Hepatocyte (in vitro differentiated cells): Measurements from ENCODE around the gene PYHIN1. TPM values are rescaled to one million over a fixed set of nuclear protein-coding genes. Genes with fewer than 3 reads are reported as not detected.

Experiments
- DNase-seq: peaks from one replicate; pipeline ENCODE4 v3.0.0-alpha.2; 2016; ENCODE audit warnings: low spot score
- H2AFZ ChIP-seq: fragments of 200-600 bp; sonication (generic); 2 replicates; pipeline ENCODE4 v1.6.0; 2016; ENCODE audit warnings: antibody characterized with exemption, mild to moderate bottlenecking
- H3K27ac ChIP-seq: fragments of 200-600 bp; sonication (generic); 2 replicates; pipeline ENCODE4 v1.5.1; 2016; ENCODE audit warnings: mild to moderate bottlenecking
- H3K27me3 ChIP-seq: fragments of 200-600 bp; sonication (generic); 2 replicates; pipeline ENCODE4 v1.6.1; 2016
- H3K36me3 ChIP-seq: fragments of 200-600 bp; sonication (generic); replicated peaks from 2 replicates; pipeline ENCODE4 v1.5.1; 2016; ENCODE audit warnings: low read depth; ENCODE audit not compliant: insufficient read depth
- H3K4me1 ChIP-seq: fragments of 200-600 bp; sonication (generic); 2 replicates; pipeline ENCODE4 v1.5.1; 2016; ENCODE audit warnings: mild to moderate bottlenecking, moderate library complexity; ENCODE audit not compliant: insufficient read depth
- H3K4me2 ChIP-seq: fragments of 200-600 bp; sonication (generic); 2 replicates; pipeline ENCODE4 v1.6.0; 2016
- H3K4me3 ChIP-seq: fragments of 200-600 bp; sonication (generic); 2 replicates; pipeline ENCODE4 v1.5.1; 2016; ENCODE audit warnings: mild to moderate bottlenecking
- H3K79me2 ChIP-seq: fragments of 200-600 bp; sonication (generic); 2 replicates; pipeline ENCODE4 v1.6.0; 2017; ENCODE audit warnings: mild to moderate bottlenecking
- H3K9me2 ChIP-seq: fragments of 200-600 bp; sonication (generic); replicated peaks from 2 replicates; pipeline ENCODE4 v1.6.0; 2017; ENCODE audit warnings: mild to moderate bottlenecking; ENCODE audit not compliant: insufficient read depth
- H3K9me3 ChIP-seq: fragments of 200-600 bp; sonication (generic); 2 replicates; pipeline ENCODE4 v1.5.1; 2016; ENCODE audit warnings: low read depth, mild to moderate bottlenecking
- H4K20me1 ChIP-seq: fragments of 200-600 bp; sonication (generic); 2 replicates; pipeline ENCODE4 v1.6.0; 2016; ENCODE audit warnings: mild to moderate bottlenecking; ENCODE audit not compliant: insufficient read depth, poor library complexity, severe bottlenecking
- EZH2 ChIP-seq: fragments of 200-600 bp; sonication (generic); IDR thresholded peaks from 2 replicates; pipeline ENCODE4 v1.6.1; 2016; ENCODE audit warnings: antibody characterized with exemption, mild to moderate bottlenecking, borderline replicate concordance
- EZH2phosphoT487 ChIP-seq: fragments of 200-600 bp; sonication (generic); IDR thresholded peaks from one replicate; pipeline ENCODE4 v1.6.1; 2018; ENCODE audit warnings: antibody characterized with exemption, mild to moderate bottlenecking, low read depth, moderate library complexity; ENCODE audit not compliant: unreplicated experiment, severe bottlenecking
- WGBS: methylation state at CpG from one replicate; pipeline ENCODE4 v1.1.6; 2016; ENCODE audit warnings: low lambda C conversion rate; ENCODE audit errors: missing lambda C conversion rate; 5-methylcytosine and 5-hydroxymethylcytosine counted together
- polyA plus RNA-seq: library from polyadenylated mRNA; unstranded; fragments of >200 nt; fragmentation: Nextera tagmentation; extraction: Ambion mirVana; gene quantifications from 2 replicates; pipeline ENCODE4 v1.2.1, GENCODE V29; 2016
- total RNA-seq: library from RNA; depleted of rRNA; stranded (reverse); fragments of >200 nt; gene quantifications from 2 replicates; pipeline ENCODE4 v1.2.3, GENCODE V29; 2014
- TF ChIP-seq, protein P1 (sequence below): fragments of 200-600 bp; sonication (generic); IDR thresholded peaks from 2 replicates; pipeline ENCODE4 v1.5.1; 2016; ENCODE audit warnings: antibody characterized with exemption, mild to moderate bottlenecking; ENCODE audit not compliant: poor library complexity

The PYHIN1 gene
- total and polyA plus RNA-seq, 2 experiments from 2014 or later: not detected

DNA sequence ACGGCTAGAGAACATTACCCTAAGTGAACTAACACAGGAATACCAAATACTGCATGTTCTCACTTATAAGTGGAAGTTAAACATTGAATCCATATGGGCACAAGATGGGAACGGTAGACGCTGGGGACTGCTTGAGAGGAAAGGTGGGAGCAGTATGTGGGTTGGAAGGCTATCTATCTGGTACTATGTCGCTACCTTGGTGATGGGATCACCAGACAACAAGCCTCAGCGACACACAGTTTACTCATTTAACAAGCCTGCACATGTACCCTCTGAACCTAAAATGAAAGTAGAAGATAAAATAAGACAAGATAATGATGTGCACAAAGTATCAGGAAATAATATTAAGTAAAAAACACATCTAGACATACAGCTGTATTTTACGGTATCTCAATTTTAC, 819 bp downstream of the PYHIN1 start:
- no peaks in the 10 kb centered on the region for H3K9me3 ChIP-seq
- H3K4me3 ChIP-seq: no peak overlapping the region
- H3K9me2 ChIP-seq: no peaks in the 10 kb centered on the region
- no peak for TF ChIP-seq EZH2phosphoT487
- TF ChIP-seq, protein P1, sequence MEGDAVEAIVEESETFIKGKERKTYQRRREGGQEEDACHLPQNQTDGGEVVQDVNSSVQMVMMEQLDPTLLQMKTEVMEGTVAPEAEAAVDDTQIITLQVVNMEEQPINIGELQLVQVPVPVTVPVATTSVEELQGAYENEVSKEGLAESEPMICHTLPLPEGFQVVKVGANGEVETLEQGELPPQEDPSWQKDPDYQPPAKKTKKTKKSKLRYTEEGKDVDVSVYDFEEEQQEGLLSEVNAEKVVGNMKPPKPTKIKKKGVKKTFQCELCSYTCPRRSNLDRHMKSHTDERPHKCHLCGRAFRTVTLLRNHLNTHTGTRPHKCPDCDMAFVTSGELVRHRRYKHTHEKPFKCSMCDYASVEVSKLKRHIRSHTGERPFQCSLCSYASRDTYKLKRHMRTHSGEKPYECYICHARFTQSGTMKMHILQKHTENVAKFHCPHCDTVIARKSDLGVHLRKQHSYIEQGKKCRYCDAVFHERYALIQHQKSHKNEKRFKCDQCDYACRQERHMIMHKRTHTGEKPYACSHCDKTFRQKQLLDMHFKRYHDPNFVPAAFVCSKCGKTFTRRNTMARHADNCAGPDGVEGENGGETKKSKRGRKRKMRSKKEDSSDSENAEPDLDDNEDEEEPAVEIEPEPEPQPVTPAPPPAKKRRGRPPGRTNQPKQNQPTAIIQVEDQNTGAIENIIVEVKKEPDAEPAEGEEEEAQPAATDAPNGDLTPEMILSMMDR: no peak
- TF ChIP-seq EZH2: no peak
- H3K36me3 ChIP-seq: no peaks in the 10 kb centered on the region
- H3K79me2 ChIP-seq: no peaks in the 10 kb centered on the region
- H3K4me2 ChIP-seq: no peak overlapping the region
- WGBS: 96% methylated on average over 6 of the region's 6 CpGs
- H2AFZ ChIP-seq: no peak overlapping the region
- DNase-seq: no peak
- H4K20me1 ChIP-seq: no peaks in the 10 kb centered on the region
- H3K4me1 ChIP-seq: no peaks in the 10 kb centered on the region
- no peak overlapping the region for H3K27ac ChIP-seq
- H3K27me3 ChIP-seq: no peaks in the 10 kb centered on the region

DNA sequence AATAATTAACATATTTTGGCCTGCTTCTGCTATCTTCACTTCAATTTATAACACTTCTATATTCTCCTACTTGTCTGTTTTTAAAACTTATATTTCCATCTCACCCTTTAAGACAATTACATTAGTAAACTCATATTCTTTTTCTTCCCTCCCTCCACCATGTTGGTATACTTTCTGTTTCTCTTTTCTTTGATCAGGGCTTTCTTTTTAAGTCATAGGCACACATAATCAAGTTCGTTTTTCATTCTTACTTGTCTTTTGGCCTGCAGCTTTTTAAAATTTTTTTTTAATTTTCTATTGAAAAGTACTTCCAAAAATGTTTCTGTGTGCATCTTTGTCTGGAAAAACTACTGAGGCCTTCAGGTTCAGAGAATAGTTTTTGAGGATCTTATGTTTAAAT, 2.3 kb downstream of the PYHIN1 start:
- WGBS: 48% methylated on average over 1 of the region's 1 CpG
- H3K79me2 ChIP-seq: no peaks in the 10 kb centered on the region
- H3K4me2 ChIP-seq: no peak overlapping the region
- no peak for DNase-seq
- no peaks in the 10 kb centered on the region for H3K4me1 ChIP-seq
- TF ChIP-seq, protein P1: no peak
- TF ChIP-seq EZH2phosphoT487: no peak
- TF ChIP-seq EZH2: no peak
- no peaks in the 10 kb centered on the region for H3K9me2 ChIP-seq
- no peak overlapping the region for H2AFZ ChIP-seq
- no peaks in the 10 kb centered on the region for H3K36me3 ChIP-seq
- H3K27ac ChIP-seq: no peak overlapping the region
- no peaks in the 10 kb centered on the region for H4K20me1 ChIP-seq
- no peak overlapping the region for H3K4me3 ChIP-seq
- H3K27me3 ChIP-seq: no peaks in the 10 kb centered on the region
- H3K9me3 ChIP-seq: no peaks in the 10 kb centered on the region

DNA sequence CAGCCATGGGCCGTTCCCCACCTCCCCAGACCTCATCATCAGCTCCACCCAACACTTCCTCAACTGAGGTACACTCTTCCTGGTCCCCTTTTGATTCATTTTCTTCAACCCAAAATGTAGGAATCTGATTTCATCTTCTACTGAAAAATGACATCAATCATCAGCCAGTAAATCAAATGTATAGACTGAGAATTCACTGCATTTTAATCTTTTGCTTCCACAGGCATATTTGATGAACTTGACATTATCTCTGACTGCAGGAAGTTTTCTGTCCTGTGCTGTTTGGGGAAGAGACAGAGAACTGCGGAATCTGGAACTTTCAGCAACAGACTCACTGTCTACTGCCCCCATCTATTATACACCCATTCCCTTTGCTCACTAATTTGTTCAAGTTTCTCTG, 7.8 kb downstream of the PYHIN1 start:
- H3K36me3 ChIP-seq: no peaks in the 10 kb centered on the region
- no peak for DNase-seq
- TF ChIP-seq EZH2phosphoT487 (no peak), EZH2 (no peak)
- TF ChIP-seq, protein P1: no peak
- no peak overlapping the region for H3K27ac ChIP-seq
- H3K9me3 ChIP-seq: no peaks in the 10 kb centered on the region
- no peak overlapping the region for H3K4me3 ChIP-seq
- no peaks in the 10 kb centered on the region for H4K20me1 ChIP-seq
- no peak overlapping the region for H2AFZ ChIP-seq
- no peaks in the 10 kb centered on the region for H3K79me2 ChIP-seq
- 86% methylated on average over 2 of the region's 2 CpGs for WGBS
- H3K27me3 ChIP-seq: no peaks in the 10 kb centered on the region
- no peaks in the 10 kb centered on the region for H3K4me1 ChIP-seq
- H3K9me2 ChIP-seq: no peaks in the 10 kb centered on the region
- no peak overlapping the region for H3K4me2 ChIP-seq

DNA sequence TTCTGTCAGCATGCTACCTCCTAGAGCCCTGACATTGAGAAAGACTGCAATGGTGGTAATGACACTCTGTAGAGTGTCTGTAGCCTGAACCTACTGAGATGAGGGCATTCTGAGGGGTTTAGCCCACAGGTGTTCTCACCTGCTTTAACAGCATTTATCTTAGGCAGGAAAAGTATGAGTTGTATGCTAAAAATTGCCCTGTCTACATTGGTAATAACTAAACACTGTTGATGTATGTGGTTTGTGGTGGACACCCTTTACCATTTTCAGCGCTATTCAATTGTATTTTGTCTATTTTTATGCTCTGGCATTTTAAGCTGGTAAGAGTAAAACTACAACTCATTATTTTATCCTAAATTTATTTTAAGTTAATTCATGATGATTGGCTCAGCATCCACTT, 10.0 kb downstream of the PYHIN1 start:
- Histone ChIP-seq H3K27ac (no peak overlapping the region), H3K9me2 (no peaks in the 10 kb centered on the region), H3K4me2 (no peak overlapping the region), H3K9me3 (no peaks in the 10 kb centered on the region), H3K79me2 (no peaks in the 10 kb centered on the region), H3K36me3 (no peaks in the 10 kb centered on the region), H3K27me3 (no peaks in the 10 kb centered on the region), H4K20me1 (no peaks in the 10 kb centered on the region), H2AFZ (no peak overlapping the region), H3K4me1 (no peaks in the 10 kb centered on the region), H3K4me3 (no peak overlapping the region)
- no peak for DNase-seq
- 96% methylated on average over 1 of the region's 1 CpG for WGBS
- no peak for TF ChIP-seq EZH2
- TF ChIP-seq, protein P1: no peak
- no peak for TF ChIP-seq EZH2phosphoT487
